GM21529 (cell line): ENCODE data around the gene HEBP2.
"Not testable (repeated sequence)": the region's sequence is repeated elsewhere in the genome, so short reads cannot be mapped to it uniquely, and the experiment has no call there.

Experiments used
- ATAC-seq: cut with Tn5 transposase; IDR thresholded peaks from one replicate; pipeline ENCODE4 v1.9.1; 2021; ENCODE audit not compliant: unreplicated experiment

The HEBP2 gene

DNA sequence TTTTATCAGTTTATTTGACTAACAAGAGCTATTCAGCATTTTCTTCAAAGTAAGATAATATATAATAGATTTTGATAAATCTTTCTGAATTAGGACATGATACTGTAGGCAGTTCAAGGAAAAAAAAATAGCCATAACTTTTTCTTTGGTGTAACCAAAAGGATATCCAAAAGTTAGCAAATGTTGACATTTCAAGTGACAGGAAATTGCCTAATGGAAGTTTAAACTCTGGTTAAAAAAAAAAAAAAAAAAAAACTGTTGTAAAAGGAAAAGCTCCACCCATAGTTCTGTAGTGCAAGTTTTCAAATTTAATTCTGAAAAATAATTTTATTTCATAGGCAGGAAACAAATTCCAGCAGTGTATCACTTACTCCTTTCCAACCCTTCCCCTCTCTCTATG is 18.8 kb downstream of the HEBP2 start:
- ATAC-seq: no peak

DNA sequence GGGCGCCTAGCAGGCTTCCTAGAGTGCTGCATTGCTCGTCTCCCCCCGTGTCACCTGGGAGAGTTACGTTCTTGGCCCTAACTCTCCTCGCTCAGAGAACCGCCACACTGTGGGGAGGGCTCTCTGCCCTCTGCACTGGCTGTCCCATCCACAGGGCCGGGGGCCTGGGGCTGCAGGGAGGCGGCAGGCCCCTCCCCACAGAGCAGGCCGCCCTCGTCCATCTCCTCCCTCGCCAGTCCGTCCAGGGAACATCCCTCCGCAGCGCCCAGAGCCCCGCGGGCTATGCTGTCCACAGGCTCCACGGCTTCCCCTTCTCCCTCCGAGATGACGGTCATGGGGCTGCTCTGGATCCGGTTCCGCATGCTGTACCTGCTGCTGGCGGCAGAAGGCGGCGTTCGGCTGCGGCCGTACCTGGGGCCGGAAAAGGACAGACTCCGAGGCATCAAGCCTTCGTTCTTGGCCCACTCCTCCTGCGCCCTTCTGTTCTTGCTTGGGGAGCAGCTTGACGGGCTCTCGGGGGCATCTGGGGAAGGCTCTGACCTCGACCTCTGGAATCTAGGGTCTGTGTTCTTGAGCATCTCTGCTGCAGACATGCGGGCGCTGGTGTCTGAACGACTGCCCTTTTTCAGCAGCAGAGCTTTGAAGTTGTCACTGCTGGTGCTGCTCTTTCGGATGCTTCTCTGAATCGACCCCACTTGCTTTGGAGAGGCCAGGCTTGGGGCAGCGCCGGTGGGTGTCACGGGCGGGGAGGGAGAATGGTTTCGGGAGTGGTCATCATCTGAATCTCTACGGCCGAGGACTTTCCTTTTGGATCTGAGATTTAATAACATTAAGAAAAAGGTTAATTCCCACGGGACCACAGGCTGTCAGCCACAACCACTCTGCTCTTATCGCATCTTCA is 20.2 kb downstream of the HEBP2 start:
- no peak for ATAC-seq

DNA sequence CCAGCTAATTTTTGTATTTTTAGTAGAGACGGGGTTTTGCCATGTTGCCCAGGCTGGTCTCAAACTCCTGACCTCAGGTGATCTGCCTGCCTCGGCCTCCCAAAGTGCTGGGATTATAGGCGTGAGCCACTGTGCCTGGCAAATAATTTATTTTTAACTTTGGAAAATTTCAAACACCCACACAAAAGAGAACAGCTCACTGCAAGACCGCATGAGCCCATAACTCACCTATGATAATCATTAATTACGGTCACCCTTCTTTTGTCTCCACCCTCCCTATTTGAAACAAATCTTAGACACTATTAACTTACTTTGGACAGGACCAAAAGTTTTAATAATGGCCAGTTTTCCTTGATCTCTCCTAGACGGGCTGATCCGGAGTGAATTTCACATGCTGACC is 21.2 kb downstream of the HEBP2 start:
- not testable (repeated sequence) for ATAC-seq

DNA sequence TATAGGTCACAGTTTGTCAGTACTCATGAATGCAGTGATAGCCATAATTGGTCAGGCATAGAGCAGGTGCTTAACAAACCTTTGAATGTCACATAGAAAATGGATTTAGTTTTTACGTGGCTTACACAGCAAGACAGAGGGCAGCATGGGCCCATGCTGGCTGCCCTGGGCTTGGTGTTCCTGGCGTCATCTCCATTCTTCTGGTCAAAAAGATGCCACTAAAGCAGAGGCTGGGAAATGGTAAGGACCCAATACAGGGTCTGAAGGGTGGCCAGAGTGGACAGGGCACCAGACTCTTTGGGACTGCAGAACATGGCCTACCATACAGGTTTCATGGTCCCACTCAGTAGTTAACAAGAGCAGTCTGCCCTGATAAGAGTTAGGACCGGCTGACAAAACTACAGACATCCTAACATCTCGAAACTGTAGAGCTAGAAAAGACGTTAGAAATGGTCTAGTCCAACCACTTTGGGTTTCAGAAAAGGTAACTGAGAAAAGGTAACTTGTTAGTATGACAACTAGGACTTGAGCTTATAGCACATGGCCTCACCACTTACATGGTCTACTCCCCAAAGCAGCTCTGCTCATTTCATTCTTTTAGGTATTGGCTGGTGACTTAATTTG is 22.6 kb downstream of the HEBP2 start:
- no peak for ATAC-seq

DNA sequence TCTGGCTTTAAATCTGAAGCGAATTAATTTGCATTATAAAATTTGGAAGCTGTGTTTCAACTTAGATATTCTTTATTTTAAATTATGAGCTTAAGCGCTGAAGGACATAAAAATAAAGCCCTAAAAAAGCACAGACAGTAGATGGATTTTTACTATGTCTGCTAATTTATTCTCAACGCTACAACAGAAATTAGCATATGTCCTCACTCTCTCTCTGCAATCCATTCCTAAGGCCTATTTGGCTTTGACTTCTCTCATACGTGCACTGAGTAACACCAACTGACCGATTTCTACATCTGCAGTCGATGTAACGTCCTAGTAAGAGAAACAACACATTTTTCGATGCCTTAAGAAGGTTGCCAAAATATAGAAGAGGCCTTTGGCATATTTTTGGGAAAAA is 23.7 kb downstream of the HEBP2 start:
- no peak for ATAC-seq

DNA sequence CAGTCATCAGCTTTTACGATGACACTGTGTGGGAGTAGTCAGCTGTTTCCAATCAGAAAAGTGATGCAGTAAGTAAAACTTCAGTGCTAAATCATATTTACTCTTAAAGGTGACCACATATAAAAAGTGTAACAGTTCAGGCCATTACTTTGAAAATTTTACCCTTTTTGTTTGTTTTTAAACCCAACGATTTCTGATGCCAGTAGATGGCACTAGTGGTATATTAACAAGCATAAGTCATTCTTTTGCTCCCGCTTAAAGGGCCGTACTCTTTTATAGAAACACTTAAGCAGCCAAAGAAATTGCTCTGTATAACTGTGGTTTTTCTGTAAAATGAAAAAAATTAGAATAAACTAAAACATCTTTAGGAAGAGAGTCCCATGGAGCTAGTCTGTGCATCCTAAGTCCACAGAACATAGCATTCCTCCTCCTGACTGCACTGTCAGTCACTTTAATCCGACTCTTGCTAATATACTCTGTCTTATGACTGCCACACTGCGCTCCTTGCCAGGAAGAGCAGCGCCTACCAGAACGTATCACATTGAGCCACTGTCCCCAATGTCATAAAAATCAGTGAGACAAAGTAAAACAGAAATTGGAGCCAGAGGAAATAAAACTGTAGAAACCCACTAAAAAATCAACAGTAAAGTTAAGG is 25.0 kb downstream of the HEBP2 start:
- ATAC-seq: no peak

DNA sequence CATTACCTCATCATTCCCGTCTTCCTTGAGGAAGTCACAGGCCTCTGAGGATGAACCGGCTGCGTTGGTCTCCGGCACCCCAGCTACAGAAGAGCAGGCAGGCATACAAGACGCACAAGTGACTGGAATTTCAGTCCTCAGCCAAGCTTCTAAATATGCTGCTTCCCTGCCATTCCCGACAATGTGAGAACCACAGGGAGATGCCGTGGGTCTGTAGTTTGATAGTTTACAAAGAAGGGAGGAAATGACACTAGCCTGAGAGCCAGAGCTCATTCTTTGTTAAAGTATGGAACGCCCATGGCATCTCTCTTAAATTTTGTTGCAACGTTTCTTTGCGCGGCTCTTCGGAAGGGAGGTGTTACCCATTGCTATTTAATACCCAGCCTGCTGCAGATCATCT is 25.7 kb downstream of the HEBP2 start:
- no peak for ATAC-seq

DNA sequence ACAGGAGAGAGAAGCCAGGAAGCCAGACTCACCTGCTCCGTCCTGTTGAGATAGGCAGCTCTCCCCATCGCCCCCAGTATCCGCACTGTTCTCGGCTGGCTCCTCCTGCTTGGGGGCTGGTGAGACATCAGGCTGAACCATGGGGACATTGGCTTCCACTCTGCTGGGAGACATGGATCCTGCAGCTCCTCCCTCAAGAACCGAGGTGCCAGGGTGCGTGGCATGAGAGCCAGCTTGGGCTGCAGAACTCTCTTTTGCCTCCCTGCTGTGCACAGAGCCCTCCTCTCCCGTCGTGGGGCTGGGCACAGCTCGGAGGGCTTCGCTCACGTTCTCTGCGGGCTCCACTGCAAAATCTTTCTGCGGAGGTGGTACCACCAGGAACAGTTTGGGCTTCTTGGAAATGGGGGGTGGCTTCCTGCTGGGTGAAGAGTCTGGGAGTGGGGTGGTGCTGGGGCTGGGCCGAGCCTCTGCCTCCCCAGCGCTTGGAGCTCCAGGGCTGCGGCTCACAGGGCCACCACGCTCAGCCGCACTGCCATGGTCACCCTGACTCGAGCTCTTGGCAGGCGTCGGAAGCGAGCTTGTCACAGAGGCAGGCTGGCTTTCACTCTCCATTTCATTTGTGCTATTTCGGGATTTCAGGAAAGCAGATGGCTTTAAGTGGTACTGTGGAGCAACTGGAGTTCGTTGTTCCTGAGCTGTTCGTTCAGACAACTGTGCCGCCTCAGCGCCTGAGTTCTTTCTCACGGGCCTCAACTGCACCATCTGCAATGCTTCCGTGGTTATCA is 26.5 kb downstream of the HEBP2 start:
- ATAC-seq: no peak

DNA sequence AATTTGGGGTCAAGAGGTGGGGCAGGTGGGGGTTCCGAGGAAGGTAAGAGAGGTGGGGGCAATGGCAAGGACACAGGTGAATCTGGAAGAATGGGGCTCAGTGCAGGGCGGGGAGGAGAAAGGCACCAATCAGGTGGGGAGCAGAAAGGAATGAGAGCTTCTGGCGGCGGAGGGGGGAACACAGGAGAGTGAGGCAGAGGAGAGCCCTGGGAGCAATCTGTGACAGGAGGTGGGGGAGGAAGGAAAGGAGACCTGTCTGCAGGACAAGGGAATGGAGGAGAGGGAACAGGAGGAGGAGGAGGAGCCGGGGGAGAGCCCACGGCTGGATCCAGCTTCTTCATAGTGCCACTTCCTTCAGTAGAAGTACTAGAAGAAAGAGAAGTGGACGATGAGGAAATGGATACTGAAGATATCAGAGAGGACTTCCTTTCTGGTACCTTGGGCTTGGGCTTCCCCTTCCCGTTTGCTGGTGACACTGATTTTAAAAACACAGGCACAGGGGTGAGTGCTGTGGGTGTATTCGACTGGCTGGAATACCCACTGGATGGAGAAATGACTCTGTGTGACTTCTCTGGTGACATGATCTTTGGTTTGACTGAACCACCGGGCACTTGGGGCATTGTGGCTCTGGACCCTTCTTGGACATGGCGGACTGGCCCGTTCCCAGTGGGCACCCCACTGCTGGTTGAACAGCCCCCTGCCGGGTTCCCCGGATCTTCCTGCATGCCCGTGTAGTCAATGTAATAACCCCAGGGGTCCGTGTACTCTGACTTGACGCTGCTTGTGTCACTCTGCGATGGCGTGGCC is 27.4 kb downstream of the HEBP2 start:
- ATAC-seq: no peak

DNA sequence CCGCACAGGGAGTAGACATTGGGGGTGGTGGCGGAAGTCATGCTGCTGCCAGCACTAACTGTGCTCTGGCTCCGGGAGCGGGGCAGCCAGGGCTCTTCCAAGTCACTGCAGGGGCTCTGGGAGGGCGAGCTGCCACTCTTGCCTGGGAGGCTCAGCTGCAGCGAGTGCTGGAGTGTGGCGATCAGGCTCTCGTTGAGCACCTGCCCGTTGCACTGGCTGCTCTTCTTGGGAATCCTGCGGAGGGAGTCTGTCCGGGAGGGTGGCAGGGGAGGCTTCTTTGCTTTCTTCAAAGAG is 28.0 kb downstream of the HEBP2 start:
- no peak for ATAC-seq

DNA sequence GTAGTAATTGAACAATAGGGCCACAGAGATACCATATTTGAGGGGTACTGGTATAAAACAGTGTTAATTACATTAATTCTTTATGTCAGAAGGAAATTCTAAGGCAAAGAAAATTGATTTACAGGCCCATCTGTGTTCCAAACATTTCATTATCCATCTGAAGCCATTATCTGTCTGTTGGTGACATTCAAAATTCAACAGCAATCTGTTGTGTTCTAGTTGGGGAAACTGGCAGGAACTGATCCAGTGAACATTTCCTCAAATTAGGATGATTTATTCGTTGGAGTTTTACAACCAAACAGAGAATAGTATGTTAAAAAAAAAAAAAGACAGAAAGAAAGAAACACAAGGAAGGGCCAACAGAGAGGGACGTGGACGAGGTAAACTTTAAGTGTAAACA is 30.1 kb downstream of the HEBP2 start:
- no peak for ATAC-seq

DNA sequence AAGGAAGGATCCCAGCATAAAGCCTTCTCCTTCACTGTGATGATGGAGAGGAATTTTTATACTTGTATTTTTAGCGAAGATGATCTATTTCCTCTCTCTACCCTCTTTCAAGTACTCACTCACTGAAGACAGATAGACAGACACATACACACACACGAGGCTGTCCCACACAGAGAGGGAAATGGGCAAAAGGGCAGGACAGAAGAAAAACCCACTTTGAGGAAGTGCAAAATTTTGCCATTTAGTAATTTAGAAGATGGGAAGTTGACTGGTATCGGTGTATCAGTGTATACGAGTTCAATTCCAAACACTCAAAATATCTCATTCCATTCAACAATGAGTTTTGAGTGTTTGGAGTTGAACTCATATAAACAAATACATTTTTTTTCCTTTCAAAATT is 30.9 kb downstream of the HEBP2 start:
- ATAC-seq: no peak

DNA sequence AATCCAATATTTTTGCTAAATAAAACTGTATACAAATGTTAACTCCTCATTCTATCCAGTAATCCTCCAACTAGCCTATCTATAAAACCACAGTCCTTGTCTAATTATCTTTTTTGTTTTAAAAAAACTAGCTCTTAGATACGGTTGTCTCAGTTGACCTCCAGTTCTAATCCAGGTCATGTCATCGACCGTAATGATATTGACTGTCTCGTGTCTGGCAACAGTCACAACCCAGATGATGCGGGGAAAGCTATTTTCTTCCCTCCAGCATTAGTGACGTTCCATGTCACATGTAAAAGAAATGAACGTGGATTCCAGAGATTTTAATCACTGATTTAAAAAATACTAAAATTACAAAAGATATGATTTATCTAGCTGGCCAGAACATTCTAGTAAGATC is 35.5 kb downstream of the HEBP2 start:
- no peak for ATAC-seq

DNA sequence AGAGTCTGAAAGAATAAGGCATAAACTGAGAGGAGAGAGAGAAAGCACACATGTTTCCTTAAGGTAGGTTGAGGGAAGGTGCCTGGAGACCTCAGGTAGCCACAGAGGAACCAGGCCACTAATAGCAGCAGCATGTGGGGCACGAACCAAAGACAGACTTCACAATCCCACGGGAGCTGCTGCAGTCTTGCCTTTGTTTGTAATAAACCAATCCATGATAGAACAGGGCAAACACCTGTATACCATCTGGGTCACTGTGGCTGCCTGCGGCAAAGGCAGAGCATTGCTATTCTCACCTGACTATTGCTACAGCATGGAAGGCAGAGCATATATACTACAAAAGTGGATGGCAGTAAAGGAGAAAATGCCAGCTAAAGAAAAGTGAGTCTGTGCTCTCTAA is 36.3 kb downstream of the HEBP2 start:
- ATAC-seq: no peak

DNA sequence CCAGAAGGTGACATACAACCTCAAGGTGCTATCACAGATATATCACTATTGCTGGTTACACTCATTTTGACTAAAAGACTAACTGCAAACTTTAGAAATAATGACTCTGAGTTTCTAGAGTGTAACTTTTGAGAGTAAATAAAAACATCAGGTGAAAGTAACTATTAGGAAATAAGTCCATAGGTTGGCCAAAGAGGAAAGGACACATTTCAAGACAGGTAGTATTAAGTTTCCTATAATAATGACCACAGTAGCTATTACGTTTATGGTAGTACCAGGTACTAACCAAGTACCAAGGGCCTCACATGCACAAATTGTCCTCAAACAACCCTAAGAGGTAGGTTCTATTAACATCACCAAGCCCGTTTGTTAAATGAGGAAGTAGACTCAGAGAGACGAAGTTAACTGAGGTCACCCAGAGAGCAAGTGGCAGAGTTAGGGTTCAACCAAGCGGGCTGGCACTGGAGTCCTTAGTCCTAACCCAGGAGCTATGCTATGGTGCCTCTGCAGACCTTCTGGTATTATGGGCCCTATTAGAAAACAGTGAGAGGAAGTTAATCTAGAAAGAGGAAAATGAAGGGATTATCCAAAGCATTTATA is 36.8 kb downstream of the HEBP2 start:
- no peak for ATAC-seq

DNA sequence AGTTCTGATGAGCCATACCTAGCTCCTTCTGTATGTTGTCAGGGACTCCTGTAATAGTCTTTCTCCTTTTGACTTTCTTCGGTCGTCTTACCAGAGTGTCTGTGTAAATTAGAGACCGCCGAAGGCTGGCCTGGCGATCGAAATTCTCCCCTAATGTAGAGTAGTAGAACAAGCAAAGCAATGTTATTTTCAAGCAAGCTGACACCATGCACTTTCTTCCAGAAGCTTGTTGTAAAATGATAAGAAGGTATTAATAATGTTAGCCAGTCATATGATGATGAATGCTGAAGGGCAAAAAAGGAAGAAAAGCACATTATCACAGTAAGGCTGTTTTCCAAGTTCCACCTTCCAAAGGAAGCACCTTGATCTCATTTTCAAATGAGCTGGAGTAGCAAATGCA is 37.9 kb downstream of the HEBP2 start:
- ATAC-seq: no peak

DNA sequence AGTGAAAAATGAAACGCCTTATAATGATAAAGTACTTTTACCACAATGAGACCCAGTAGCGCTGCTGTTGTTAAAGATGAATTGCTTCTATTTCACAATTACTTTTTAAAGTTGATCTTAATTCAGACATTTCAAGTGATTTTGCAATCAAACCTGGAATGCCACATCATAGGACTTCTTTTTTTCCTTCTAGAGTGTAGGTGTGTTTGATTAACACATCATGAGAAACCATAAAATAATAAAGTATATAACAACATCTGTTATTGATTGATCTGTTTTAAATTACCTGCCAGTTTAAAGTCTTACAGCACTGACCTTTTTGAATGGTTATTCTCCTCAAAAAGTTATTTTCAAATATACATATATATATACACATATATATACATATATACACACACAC is 38.6 kb downstream of the HEBP2 start:
- ATAC-seq: no peak

DNA sequence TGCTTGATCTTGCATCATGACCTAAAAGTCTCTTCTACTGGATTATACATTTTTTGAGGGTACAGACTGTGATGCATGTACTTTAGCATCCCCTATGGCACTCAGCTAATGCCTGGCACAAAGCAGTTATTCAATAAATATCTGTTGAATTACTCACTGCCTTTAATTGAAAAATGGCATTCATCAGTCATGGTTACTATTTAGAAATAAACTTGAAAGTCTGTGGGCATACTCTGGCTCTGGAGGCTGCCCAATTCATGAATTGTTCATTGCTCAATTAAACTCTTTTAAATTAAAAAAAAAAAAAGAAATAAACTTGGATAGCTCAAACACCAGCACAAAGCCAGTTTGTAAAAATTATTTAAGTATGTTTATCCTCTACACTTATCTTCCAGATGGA is 40.0 kb downstream of the HEBP2 start:
- ATAC-seq: no peak

DNA sequence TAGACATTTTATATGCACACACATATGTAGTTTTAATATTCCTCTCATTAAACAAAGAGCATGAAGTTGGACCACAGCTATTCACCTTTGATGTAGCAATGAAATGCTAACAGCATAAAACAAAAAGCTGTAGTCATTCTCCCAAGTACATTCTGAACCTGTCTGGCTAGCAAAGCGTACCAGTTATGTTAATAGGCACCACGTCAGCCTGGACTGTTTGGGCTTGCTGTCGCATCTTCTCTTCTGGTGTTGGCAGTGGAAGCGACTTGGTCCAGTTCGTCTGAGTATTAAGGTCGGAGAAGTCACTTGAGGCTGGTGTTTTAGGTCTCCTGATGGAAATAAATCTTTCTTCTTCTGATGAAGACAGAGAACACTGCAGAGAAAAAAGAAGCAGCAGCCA is 42.8 kb downstream of the HEBP2 start:
- no peak for ATAC-seq

DNA sequence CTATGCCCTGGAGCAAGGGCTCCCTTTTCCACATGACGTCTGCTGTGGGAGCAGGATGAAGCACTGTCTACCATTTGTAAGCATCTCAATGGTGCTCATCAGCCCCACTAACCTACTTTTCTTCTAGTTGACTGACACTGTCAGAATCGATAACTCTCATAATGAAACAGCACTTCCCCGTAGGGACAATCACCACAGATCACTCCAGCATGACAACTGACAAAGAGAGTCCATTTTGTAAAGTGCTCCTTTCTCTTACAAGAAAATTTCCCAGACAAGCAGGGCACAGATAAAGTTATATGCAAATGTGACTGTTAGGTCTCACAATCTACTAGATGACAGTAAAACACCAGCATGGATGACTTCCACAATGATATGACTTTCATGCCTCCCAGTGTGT is 46.4 kb downstream of the HEBP2 start:
- ATAC-seq: peak; percentile 42
